Islet of Langerhans (tissue), 1 donor: ENCODE measurements around the gene MAST1.
"Not testable (repeated sequence)": the region's sequence is repeated elsewhere in the genome, so short reads cannot be mapped to it uniquely, and the experiment has no call there.

Experiments
- FAIRE-seq: peaks from one replicate; lab custom pipeline; 2011; peaks lifted over from hg19 to GRCh38; lab: Jason Lieb, UNC

Gene MAST1

GRCh38 chr19:12801466-12802266 lies 36.6 kb upstream of the MAST1 start, which contains the start of the genes PRDX2 and THSD8:
TSS of gene PRDX2 (minus strand) at chr19:12801800. CDS start at chr19:12801261, 539 bp downstream.
TSS of gene THSD8 (plus strand) at chr19:12802069. CDS start at chr19:12802072, 3 bp downstream.
- no peak for FAIRE-seq

GRCh38 chr19:12802267-12803106 lies 35.8 kb upstream of the MAST1 start:
- no peak for FAIRE-seq

GRCh38 chr19:12804051-12804450 lies 34.3 kb upstream of the MAST1 start:
- FAIRE-seq = no peak

GRCh38 chr19:12806242-12807081 lies 31.9 kb upstream of the MAST1 start, which contains the start of gene RNASEH2A:
TSS of gene RNASEH2A (plus strand) at chr19:12806584. CDS start at chr19:12806674, 90 bp downstream.
- no peak for FAIRE-seq

GRCh38 chr19:12815088-12815487 lies 23.2 kb upstream of the MAST1 start:
- no peak for FAIRE-seq

- not testable (repeated sequence) for FAIRE-seq
These were observed 21.1 kb upstream of the MAST1 start for GRCh38 chr19:12817188-12817587.

- not testable (repeated sequence) for FAIRE-seq
These were observed 20.5 kb upstream of the MAST1 start for GRCh38 chr19:12817810-12818209.

- no peak for FAIRE-seq
These were observed 16.6 kb upstream of the MAST1 start for GRCh38 chr19:12821761-12822160.

GRCh38 chr19:12825254-12826131 lies 12.8 kb upstream of the MAST1 start:
- FAIRE-seq = no peak

GRCh38 chr19:12828494-12828893 lies 9.8 kb upstream of the MAST1 start:
- no peak for FAIRE-seq

- FAIRE-seq = no peak
These were observed 4.9 kb upstream of the MAST1 start for GRCh38 chr19:12833418-12833737.

- no peak for FAIRE-seq
These were observed 4.4 kb upstream of the MAST1 start for GRCh38 chr19:12833738-12834565.

GRCh38 chr19:12834566-12834943 lies 3.8 kb upstream of the MAST1 start, which contains the start of gene RTBDN:
TSS of gene RTBDN (minus strand) at chr19:12834579. CDS start at chr19:12829979, 4,600 bp downstream.
- no peak for FAIRE-seq

GRCh38 chr19:12834976-12835757 lies 3.1 kb upstream of the MAST1 start:
- no peak for FAIRE-seq

GRCh38 chr19:12836529-12836863 lies 1.8 kb upstream of the MAST1 start:
- FAIRE-seq = no peak

- no peak for FAIRE-seq
These were observed 1.1 kb upstream of the MAST1 start for GRCh38 chr19:12837225-12837624.

- no peak for FAIRE-seq
These were observed 806 bp downstream of the MAST1 start for GRCh38 chr19:12838886-12839756.
